Fibroblast of skin of right biceps (primary cell): Measurements from ENCODE around the gene MACROD1.

ENCODE experiments used
- DNase-seq: peaks from one replicate; pipeline ENCODE4 v3.0.0-alpha.2; 2013

Gene MACROD1

DNA sequence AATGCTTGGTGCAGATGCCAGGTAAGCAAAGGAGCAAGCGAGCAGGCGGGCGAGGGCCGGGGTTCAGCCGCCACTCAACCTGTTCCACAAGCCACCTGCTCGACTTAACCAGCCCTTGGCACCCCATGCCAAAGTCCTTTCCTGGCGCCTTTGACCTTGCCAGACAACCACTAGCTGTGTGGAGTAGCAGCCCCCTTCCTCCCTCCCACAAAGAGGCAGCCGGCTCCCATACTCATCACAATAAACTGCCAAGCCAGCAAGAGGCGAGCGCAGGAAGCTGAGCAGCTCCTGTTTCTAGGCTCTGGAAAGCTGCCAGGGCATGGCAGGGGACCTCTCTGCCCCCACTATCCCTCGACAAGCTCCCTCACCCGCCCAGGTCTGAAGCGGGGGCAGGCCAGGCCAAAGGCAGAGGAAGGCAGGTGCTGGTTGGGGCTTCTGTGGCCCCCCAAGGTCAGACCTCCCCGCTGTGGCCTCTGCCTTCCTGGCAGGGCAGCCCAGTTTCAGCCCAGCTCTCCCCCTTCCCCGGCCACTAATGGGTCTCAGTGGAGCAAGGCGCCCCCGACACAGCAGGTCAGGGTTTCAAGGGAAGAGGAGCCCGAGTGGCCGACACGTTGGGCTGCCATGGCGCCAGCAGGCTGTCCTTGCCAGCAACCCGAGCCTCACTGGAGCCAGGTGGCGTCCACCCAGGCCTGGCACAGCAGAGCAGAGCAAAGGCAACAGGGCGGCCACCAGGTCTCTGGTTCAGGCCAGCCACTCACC is 15.3 kb downstream of the MACROD1 start:
- DNase-seq, result no peak

DNA sequence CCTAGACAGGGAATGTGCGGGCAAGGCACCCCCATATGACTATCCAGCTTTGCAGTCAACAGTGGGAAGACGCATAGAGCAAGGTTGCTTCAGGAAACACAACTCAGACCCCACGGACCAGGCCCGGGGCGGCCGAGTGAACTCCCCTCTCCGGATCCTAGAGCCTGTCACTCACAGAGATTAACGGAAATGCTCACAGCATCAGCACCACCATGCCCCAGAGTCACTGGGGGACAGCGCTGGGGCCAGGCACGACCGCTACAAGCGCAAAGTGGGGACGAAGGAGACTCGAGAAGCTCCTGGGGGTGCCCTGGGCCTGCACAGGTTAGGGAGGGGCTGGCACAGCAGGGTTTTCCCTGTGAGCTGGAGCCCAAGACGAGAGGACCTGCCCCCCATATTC is 15.9 kb downstream of the MACROD1 start:
- DNase-seq, result no peak

DNA sequence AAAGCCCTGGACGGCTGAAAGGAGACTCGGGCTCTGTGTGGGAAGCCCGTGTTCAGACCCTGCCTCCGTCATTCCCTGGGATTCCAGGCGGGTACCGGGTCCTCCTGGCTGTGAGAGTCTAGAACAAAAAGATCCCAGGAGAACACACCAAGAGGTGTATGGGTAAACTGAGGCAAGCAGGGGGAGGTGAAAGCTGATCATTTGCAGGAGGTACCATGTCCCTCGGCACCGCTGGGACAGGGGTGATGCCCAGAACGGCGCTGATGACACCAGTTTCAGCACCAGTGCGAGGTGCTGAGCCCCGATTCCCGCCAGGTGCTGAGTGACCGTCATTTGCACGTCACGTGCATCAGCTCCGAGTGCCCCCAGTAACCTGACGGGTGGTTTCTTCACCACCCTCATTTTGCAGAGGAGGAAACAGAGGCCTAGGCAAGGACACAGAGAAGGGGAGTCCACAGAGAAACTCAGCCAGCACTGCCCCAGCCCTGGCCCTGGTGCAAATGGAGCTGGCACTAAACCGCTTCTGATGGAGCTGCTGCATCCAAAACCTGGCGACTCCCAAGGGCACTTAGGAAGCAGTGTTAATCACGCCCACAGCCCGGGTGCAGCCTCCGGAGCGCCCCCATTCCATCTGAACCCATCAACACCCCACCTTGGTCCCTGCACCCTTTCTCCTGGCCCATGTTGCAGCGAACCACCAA is 16.8 kb downstream of the MACROD1 start:
- no peak for DNase-seq

DNA sequence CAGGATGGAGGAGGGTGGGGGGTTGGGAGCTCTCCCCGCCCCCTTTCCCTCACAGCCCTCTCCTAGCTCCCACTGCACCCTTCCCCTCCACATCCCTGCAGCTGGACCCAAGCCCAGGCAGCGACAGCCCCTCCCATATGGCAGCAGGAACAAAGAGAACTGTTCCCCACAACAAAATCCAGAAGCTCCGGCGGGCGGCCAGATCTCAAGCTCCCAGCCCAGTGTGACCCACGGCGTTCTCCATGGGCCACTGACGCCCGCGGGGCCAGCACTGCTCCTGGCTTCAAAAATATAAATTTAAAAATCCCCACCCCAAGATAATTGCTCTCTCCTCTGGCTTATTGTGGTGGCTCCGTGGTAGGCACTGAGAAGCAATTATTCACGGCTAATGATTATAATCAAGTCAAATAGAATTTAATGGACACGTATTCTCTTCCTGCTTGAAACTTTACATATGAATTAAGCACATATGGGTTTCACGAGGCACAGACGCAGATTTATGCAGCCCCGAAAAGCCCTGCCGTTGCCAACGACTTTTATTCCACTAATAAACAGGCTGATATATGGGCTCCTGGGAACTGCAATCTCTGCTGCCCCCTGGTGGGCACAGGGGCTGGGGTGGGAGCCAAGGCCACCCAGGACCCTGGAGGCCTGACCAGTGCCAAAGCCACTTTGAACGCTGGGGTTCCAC is 17.5 kb downstream of the MACROD1 start:
- peak; percentile 78 for DNase-seq

DNA sequence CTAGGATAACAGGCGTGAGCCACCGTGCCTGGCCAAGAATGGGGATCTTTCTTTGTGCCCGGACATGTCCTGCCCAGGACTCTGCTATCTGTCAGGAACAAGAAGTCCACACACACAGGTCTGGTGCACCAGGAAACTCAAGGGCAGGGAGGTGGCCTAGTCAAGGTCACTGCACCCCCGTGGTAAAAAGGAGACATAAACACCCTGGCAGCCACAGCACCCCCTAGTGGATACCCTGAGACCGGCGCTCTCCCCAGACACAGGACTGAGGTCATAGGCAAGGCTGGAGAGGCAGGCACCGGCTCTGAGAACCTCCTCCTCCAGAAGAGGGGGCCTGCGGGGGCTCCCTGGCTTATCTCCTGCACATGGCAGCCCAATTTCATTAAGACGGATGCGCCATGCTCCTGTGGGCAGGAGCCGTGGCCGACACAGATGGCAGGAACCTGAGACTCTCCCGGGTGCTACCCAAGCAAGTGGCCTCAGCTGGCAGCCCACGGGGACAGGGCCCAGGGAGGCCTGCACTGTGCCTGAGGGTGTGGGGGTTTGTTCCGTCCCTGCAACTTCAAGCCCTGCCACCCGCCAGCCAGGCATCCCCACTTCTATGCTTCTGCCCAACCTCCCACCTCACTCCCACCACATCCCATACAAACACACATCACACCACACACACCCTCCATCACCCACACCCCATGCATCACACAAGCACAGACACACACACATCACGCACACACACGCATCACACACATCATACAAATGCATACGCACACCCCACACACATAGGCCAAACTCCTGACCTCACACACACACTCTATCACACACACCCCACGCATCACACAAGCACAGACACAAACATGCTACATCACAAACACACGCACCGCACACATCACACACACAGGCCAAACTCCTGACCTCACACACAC is 19.6 kb downstream of the MACROD1 start:
- peak; percentile 49 for DNase-seq

DNA sequence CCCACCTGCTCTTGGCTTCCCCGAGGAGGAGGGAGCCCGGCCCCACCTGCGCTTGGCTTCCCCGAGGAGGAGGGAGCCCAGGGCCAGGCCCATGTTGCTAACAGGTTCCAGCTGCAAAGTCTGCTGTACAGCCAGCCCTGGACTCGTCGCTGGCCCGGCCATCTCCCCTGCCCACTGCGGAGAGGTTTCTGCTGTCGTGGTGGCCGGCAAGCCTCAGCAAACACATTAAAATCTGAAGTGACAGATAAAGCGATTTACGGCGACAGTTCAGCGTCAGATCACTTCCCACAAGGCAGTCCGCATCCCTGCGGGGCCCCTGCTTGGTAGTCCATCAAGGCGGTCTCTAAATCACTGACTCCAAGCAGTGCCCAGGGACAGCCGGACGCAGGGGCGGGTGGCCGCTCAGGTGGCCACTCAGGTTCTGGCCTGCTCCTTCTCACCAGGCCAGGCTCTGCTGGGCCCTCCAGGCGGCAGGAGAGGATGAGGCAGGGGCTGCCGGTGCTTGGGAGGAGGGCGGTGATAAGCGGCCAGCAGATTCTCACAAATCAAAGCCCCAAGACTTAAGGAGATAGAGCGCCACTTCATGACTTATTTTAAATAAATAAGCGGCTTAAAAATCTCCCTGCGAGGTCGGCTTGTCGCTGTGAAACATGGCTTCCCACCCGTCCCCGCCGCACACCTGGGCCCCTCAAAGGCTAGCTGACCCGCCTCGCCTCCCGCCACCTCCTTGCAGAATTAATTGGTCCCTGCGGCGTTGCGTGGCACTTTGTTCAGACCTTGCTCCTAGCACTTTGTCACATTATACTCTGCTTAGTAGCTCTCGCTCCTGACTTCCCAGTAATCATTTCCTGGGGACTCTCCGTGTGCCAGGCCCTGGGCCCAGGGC is 21.1 kb downstream of the MACROD1 start:
- no peak for DNase-seq

DNA sequence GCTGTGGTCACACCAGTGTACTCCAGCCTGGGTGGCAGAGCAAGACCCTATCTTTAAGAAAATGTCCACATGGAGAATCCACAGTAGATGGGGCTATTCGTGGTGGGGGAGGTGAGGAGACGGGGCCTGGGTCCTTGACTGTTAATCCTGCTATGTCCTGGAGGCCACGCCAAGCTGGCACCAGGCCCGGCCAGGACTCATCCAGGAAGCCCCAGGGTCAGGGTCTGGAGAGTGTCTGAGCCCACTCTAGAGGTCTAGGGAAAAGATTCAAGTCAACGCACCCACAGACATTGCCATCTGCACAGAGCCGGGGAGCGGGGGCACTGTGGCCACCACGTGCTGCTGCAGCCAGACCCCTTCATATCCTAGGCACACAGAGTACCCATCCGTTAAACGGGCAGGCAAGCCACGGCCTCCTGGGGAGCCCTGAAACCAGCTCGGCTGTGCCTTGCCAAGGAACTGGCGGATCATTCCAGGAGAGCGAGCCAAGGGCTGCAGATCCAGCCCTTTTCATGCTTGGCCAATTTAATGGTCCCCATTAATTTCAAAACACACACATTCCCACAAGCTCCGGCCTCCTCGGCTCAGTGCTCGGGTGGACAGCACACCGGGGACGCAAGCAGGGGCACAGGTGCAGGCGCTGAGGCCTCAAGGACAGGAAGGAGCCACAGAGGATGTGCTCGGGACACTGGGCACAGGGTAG is 24.7 kb downstream of the MACROD1 start:
- no peak for DNase-seq

DNA sequence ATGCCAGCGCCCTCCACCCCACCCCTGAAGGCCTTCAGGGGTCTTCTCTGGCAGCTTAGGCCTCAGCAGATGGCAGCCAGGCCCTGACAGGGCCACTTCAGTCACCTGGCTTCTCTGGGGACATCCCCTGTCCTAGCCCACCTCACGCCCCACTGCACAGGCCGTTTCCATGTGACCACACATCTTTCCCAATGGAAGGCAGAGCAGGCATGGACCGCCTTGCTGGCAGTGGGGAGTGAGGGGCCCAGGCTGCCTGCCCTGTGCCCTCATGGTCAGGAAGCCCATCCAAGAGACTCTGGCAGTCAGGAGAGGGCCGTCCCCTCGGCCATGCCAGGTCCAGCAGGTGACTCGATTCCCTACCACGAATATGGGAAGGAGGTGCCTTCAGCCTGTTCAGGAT is 25.8 kb downstream of the MACROD1 start:
- no peak for DNase-seq

DNA sequence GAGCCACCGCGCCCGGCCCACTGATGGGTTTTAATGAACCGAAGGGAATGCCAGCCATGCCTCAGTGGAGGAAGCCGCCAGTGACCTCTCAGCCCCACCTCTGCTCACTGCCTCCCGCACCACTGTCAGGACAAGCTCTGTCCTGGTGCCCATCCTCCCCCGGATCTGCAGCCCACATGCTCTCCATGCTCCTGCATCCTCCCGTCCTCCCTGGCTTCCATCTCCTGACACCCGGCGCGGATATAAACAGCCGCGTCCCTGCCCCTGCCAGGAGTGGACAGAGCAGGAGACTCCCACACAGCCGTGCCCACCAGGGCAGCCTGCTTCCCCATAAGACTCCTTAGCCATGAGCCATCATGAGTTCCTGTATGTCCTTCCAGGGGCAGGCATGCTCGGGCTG is 26.9 kb downstream of the MACROD1 start:
- DNase-seq, result no peak

DNA sequence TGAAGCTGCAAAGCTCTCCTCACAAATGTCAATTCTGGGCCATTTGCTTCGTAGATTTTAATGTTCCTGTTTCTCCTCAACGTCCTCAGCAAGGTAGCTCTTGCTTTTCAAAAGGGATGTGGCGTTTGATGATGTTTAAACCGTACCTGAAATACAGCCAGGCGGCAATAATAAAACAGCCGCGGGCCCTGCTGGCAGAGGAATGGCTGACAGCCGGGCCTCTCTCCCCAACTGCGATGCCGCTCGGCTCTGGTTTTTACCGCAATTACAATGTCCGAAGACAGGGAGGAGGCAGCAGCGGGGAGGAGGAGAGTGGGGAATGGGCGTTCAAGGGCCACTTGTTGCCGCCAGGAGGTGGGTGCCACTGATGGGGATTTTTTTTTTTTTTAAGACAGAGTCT is 27.5 kb downstream of the MACROD1 start:
- no peak for DNase-seq

DNA sequence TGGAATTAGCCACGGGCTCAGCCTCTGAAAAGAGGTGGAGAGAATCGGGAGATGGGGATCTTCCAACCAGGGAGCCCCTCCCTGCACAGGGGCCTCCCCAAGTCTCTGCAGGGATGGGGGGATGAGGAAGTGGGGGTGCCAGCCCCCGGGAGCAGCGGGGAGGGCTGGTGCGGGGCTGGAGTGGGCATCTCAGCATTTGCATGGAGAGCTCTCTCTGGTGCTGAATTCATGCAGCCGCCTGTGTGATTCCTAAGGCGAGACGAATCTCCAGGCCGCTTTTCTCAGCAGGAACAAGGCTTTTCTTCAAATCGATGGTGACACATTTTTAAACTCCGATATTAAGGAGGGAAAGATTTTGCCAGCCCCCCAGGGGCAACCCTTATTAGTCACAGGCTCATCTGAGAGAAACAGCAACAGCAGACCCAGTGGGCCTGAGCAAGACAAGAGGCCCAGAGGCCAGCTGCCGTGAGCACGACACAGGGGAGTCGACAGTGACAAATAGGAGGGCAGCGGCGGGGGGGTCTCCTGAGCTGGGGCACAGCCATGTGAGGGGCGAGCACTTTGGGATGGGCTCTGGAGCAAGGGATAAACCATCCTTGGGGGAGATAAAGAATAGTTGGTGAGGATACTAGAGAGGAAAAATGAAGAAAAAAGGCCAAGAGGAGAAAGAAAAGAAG is 29.0 kb downstream of the MACROD1 start:
- no peak for DNase-seq

DNA sequence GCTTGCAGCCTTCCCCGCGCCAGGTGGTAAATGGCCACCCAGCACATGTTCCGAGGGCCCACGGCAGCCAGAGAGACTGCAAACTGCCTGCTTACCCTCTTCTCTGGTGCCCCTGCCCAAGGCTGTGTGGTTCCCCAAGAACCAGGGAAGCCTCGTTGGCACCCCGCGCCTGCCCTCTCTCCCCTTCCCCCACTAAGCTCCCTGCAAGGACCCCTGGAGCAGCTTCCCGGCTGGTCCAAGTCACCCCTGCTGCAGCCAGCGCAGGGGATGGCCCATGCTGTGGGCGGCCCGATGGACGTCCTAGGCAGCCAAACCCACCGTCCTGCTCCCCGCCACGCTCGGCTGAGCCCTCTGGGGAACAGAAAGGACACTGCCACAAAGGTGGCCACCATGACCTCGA is 30.2 kb downstream of the MACROD1 start:
- no peak for DNase-seq

DNA sequence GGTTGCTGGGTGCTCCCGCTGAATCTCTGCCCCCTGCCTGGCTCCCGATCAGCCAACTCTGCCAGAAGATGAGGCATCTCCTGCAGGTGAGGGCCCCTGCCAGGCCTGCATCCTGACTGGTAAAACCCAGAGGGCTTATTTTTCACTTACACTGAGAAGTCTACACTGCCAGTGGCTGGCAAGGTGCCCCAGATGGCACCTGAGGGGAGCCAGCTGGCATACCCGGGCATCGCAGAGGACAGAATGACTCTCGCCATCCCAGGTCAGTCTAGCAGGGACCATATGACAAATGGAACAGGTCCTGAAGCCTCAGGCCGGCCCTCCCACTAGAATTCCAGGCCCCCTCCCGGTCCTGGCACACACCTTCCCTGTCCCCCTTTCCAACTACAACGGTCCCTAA is 30.9 kb downstream of the MACROD1 start:
- no peak for DNase-seq

DNA sequence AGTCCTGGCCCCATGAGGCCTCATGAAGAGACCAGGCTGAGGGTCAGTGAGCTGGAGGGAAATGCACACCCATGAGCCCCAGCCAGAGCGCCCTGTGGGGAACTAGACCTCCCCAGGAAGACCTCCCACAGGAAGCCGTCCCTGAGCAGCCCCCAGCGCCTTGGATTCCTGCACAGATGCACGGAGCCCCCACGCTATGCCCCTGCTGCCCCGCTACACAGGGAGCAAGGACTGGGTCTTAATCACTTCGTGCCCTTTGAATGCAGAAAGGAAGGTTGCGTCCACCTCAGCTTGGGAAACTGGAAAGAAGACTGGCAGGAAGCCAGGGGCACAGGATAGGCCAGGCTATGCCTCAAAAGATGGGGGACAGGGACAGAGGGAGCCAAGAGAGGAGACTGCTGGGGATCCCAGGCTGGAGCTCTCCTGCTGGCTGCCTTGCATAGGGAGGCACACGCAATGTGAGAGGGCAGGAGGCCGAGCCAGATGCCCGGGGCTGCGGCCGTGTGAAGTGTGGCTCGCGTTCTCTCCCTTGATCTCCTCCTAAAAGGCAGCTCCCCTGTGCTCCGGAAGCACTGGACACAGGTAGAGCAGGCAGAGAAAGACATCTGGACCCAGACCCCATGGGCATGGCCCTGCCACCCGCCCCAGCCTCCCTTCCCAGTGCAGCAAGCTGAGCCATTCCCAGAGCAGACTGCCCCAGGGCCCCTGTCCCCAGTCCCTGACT is 32.8 kb downstream of the MACROD1 start:
- DNase-seq, result no peak

DNA sequence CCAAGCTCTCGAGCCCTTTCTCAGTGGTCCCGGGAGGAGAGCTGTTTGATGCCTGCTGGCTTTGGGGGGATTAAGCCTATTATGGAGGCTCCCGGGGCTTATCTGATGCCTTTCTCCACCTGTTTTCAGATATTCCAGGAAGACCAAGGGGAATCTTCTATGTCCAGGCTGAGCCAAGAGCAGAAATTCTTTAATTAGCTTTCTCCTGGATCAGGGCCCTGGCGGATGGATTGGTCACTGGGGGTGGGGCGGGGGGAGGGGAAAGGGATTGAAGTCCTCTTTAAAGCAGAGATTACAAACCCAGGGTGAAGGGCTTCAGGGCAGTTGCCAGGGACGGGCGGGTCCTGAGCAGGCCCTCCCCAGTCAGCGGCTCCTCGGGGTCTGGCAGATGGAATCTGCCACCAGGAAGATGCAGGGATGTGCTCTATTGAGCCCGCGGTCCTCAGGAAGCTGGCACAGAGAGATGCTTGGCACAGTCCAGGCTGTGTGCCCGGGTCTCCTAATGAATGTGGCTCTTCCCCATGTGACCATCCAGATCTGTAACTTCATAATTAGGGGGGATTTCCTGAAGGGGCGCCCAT is 33.6 kb downstream of the MACROD1 start:
- no peak for DNase-seq

DNA sequence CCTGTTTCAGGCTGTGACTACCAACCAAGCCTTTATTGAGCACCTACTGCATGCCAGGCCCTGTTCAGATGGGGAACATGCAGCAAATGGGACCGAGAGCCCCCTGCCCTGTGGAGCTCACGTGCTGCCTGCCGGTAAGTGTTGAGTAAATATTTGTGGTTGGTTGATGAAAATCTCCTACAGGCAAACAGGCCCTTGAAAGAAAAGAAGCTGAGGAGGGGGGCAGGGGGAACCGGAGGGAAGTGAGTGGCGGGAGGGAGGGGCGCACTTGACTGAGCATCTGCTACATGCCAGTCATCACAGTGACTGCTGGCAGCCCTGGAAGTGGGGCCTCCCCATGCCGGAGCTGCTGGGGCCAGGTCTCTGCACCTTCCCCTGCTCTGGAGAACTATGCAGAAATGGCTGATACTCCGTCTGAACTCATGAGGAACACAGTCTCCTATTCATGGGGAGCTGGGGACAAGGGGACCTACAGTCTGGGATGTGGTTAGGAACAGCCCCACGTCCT is 34.2 kb downstream of the MACROD1 start:
- DNase-seq, result no peak

DNA sequence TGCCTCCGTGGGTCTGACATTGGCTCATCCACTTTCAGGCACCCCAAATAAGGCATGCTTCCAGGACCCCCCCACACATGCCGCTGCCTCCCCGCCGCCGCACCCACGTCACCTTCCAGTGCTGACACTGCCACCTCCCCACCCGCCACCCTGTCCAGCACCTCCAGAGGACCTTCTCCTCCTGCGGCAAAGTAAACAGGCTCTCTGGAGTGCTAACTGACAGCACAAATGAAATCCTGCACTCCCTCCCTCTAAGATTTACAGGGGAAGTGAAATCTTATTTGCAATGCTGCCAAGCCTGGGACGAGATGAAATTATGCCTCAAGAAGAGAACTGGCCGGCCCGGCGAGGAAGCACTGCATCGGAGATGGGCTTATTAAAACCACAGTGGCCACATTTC is 35.3 kb downstream of the MACROD1 start:
- DNase-seq, result no peak

DNA sequence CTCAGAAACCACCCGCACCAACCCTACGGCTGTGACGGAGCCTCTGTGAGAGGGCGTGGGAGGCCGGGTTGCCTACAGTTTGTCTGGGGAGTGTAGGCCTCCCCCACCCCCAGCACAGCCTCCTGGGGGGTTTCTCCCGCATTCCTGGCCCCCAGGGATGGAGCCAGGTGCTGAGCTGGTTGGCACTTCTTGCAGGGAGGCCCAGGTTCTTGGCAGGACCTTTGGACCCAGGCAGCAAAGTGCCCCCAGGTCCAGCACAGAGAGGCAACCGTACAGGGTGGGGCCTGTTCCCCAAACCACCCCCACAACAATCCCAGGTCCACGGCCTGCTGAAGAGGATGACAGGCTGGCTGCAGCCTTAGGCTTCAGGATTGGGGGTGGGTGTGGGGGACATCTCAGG is 36.5 kb downstream of the MACROD1 start:
- DNase-seq, result no peak

DNA sequence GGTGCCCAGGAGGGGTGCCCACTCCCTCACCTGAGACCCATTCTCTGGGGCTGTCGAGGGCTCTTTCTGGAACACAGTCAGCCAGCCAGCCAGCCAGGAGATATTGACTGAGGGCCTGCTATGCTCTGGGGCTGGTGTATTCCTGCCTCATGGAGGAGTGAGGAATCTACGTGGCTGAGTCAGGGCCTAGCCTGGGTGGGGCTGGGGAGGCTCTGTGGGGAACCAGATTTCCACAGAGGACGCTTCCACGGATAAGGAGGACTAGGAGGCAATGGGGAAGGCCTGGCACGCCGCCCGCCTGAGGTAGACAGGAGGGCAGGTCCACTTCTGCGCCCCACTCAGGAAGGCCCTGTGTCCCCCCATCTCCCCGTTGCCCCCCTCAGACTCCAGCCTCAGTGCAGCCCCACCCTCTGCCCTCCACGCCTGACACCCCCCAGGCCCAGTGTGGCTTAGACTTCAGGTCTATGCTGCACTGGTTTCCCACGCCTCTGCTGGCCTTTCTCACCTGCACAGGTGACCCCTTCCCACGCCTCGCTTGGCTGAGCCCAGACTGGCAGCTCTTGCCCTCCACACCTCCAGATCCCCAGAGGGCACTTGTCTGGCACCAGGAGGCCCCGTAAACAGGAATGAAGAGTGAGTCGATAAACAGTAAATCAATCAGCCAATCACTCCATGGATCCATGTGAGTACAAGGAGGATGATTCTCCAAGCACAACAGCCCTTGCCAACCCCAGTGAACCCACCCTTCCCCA is 37.5 kb downstream of the MACROD1 start:
- no peak for DNase-seq
